Measurements from ENCODE around the gene SLMAP.

The SLMAP gene

DNA sequence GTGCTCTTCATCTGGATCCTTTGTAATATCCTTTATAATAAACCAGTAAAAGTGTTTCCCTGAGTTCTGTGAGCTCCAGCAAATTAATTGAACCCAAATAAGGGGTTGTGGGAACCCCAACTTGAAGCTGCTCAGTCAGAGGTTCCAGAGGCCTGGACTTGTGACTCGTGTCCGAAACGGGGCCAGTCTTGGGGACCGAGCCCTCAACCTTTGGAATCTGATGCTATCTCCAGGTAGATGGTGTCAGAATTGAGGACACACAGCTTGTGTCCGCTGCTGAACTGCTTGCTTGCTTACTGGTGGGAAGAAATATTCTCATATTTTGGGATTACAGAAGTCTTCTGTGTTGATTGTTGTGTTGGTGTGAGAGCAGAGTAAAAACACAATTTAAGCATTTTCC is 212.4 kb downstream of the SLMAP start:
- no peak for DNase-seq

DNA sequence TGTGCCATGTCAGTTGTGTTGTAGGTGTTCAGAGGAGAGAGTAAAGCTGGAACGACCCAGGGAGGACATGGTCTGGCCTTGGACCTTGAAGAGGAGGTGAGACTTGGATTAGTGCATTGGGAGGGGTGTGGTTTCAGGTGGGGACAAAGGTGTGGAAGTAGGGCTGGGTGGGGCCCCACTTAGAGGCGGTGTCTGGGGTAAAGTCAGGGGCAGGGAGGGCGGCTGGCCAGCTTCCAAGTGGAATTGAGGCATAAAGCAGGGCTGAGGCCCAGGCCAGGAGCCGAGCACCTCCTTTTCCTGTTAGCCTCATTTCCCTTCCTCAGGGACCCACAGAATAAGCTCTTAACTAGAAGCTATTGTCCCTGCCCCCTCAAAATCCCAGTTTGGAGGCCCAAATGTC is 215.9 kb downstream of the SLMAP start:
- no peak for DNase-seq

DNA sequence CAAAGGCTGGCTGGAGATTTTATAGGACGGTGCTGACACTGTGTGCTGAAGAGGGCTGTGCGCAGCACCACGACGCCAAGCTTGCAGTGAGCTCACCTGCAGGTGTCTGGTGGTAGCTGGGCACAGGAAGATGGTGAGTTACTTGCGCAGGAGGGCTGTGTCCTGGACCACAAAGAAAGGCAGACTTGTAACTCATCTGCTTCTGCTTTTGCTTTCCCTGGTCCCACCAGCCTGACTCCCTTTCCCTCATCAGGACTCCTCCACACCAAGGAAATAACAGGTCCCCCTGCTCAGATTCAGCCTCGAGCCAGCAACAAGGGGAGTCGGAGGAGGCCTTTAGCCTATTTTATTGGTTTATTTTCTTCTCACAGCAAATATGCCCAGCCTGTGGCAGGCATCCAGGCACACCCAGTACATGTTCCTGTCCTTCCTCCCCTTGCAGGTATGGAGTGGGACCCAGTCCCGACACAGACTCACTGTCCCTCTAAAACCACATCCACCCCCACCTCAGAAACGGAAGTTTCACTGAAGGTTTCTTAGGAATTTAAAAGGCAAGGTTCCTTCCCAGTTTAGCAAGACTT is 216.5 kb downstream of the SLMAP start:
- DNase-seq: no peak

DNA sequence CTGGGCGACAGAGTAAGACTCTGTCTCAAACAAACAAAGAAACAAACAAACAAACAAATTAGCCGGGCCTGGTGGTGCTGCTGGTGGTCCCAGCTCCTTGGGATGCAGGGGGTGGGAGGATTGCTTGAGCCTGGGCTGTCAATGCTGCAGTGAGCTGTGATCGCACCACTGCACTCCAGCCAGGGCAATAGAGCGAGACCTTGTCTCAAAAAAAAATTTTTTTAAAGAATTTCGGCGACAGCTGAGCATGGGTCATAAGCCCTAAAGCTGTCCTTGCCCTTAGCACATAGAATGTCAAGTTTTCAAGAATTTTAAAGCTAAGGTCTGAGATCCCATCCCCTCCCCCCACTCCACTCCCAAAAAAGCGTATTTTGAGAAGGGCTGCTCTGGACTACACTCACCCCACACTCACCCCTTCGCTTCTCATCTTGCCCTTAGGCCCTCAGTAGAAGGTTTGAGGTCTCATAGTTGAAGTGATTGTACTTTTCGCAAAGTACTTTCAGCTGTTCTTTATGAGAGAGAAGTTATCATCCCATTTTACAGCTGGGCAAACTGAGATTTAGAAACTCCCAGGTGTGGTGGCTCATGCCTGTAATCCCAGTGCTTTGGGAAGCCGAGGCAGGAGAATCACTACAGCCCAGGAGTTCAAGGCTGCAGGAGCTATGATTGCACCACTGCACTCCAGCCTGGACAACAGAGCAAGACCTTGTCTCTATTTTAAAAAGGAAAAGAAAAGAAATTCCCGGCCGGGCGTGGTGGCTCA is 217.8 kb downstream of the SLMAP start:
- DNase-seq: no peak

DNA sequence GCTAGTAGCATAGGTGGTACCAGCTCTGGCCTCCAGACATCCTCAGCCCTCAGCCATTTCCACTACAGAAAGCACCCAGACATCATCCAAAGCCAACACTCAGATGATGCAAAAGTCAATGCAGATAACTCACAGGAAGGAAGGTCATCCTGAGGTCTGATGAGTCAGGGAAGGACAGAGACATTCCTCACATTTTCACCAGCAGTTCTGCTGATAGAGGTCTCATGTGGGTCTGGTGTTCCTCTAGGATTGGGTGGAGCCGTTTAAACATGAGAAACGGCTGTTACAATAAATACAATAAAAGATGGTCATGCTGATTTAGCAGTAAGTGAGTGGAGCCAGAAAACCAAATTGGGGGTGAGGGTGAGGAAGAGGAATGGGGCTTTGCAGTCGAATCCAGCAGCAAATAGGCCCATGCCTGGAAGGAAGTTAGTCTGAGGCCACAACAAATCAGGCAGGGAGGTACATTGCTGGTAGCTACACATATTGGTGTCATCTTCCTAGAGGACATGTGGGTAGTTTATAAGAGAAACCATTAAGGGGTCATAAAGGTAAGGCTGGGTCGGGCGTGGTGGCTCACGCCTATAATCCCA is 218.8 kb downstream of the SLMAP start:
- no peak for DNase-seq

DNA sequence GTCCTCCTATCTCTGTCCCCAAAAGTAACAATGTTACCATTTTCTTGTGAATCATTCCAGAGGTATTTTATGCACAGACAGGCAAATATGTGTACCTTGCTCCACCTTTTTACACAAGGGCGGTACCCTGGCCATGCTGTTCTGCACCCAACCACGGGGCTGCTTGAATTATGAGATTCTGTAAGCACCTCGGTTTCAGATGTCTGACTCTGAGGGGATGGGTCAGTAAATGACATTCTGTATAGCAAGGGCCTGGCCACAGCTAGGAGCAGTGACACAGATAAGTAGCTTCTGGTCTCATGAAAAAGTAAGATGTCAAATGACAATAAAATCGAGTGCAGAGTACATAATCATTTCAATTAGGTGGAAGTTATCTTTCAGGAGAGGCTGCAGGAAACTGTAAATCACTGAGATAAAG is 221.7 kb downstream of the SLMAP start:
- DNase-seq: no peak

DNA sequence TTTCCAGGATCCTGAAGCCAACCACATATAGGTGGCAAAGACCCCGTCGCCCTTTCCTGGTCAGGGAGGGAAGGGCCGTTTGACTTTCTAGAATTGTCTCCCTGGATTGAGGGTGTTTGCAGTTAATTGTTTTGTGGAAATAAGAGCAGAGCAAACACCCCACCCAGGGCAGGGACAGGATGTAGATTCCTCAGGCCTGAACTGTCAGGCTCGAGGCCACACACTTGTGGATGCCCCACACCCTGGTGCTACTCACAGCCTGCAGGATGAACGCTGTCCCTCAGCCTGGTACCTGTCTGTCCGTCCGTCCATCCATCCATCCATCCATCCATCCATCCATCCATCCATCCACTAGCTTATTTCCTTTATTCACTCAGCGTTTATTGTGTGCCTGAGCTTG is 222.2 kb downstream of the SLMAP start:
- DNase-seq: no peak

Data from femur (tissue), 1 donor.